Right atrium auricular region (tissue), 2 donors: ENCODE data around the gene CYP4F3. TPM values are rescaled to one million over a fixed set of nuclear protein-coding genes. Genes with fewer than 3 reads are reported as not detected.

Experiments used
- DNase-seq: peaks from one replicate; pipeline ENCODE4 v3.0.0-alpha.2; 2019; ENCODE audit warnings: low spot score
- H3K27ac ChIP-seq, 2 donors: fragments of 200-600 bp; sonication (generic); 1 replicate in 1 of 2; 2 replicates in 1 of 2; pipeline ENCODE4 v1.5.1; 2016 to 2019
- H3K27me3 ChIP-seq, 2 donors: fragments of 200-600 bp; sonication (generic); one replicate each; pipeline versions ENCODE4 v1.5.1 to v1.6.0; 2017 to 2019
- H3K36me3 ChIP-seq: fragments of 200-600 bp; sonication (generic); one replicate; pipeline ENCODE4 v1.5.1; 2016
- H3K4me1 ChIP-seq, 2 donors: fragments of 200-600 bp; sonication (generic); one replicate each; pipeline versions ENCODE4 v1.5.1 to v1.6.0; 2017 to 2019
- H3K4me3 ChIP-seq, 2 donors: fragments of 200-600 bp; sonication (generic); 1 replicate in 1 of 2; 2 replicates in 1 of 2; pipeline ENCODE4 v1.5.1; 2017 to 2019; ENCODE audit warnings: mild to moderate bottlenecking in 1 of 2, moderate library complexity in 1 of 2
- H3K9me3 ChIP-seq, 2 donors: fragments of 200-600 bp; sonication (generic); one replicate each; pipeline ENCODE4 v1.5.1; 2019
- total RNA-seq, 2 donors: library from RNA; depleted of rRNA; stranded (reverse); fragments of >200 nt; gene quantifications; one replicate each; pipeline ENCODE4 v1.1.0, GENCODE V29; 2016
- TF ChIP-seq, protein P1 (sequence below), 2 donors: fragments of 200-600 bp; sonication (generic); IDR thresholded peaks; one replicate each; pipeline ENCODE4 v1.5.1; 2019; ENCODE audit warnings: antibody characterized with exemption in 2 of 2

CYP4F3 gene
- total RNA-seq, 2 donors from 2014 or later, result 0.15 TPM; not detected in 1

GRCh38 chr19:15628236-15629002 is 12.3 kb upstream of the CYP4F3 start:
- TF ChIP-seq, protein P1, sequence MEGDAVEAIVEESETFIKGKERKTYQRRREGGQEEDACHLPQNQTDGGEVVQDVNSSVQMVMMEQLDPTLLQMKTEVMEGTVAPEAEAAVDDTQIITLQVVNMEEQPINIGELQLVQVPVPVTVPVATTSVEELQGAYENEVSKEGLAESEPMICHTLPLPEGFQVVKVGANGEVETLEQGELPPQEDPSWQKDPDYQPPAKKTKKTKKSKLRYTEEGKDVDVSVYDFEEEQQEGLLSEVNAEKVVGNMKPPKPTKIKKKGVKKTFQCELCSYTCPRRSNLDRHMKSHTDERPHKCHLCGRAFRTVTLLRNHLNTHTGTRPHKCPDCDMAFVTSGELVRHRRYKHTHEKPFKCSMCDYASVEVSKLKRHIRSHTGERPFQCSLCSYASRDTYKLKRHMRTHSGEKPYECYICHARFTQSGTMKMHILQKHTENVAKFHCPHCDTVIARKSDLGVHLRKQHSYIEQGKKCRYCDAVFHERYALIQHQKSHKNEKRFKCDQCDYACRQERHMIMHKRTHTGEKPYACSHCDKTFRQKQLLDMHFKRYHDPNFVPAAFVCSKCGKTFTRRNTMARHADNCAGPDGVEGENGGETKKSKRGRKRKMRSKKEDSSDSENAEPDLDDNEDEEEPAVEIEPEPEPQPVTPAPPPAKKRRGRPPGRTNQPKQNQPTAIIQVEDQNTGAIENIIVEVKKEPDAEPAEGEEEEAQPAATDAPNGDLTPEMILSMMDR (IDR thresholded peaks at IDR 0.05), result no peak
- Histone ChIP-seq H3K36me3 (no peaks in the 10 kb centered on the region), H3K4me1 (no peaks in the 10 kb centered on the region), H3K9me3 (no peaks in the 10 kb centered on the region), H3K4me3 (no peak overlapping the region), H3K27me3 (no peaks in the 10 kb centered on the region), H3K27ac (no peak overlapping the region)
- no peak for DNase-seq

GRCh38 chr19:15629003-15629880 is 11.5 kb upstream of the CYP4F3 start:
- Histone ChIP-seq H3K9me3 (no peaks in the 10 kb centered on the region), H3K27ac (no peak overlapping the region), H3K27me3 (no peaks in the 10 kb centered on the region), H3K4me1 (no peaks in the 10 kb centered on the region), H3K36me3 (no peaks in the 10 kb centered on the region), H3K4me3 (no peak overlapping the region)
- peak; percentile 75 for DNase-seq
- TF ChIP-seq, protein P1 (IDR thresholded peaks at IDR 0.05), result peak; percentile 95

DNA sequence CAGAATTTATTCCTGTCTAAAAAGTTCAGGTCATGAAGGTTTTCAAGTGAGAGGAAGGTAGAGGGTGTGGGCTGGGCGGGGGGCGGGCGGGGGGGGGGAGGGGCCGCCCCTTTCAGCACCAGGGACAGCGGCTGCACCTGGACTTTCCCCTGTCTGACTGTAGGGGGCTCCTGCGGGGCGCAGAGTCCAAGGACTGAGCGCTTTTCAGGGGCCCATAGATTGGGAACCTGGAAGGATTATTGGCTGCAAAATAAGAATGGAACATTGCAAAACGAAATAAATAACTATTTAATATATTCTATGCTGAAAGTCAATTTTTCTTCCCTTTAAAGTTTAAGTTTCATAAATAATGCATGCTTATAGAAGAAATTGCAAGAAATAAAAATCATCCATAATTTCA is 8.9 kb upstream of the CYP4F3 start:
- Histone ChIP-seq H3K27ac (no peak overlapping the region), H3K4me3 (no peak overlapping the region), H3K9me3 (peaks cover 0 to 4% of the 10 kb centered on the region in 2 donors), H3K4me1 (no peaks in the 10 kb centered on the region), H3K27me3 (no peaks in the 10 kb centered on the region), H3K36me3 (no peaks in the 10 kb centered on the region)
- TF ChIP-seq, protein P1 (IDR thresholded peaks at IDR 0.05), result peak in 1 of 2 donors; percentile 49
- DNase-seq, result no peak

- Histone ChIP-seq H3K27me3 (no peaks in the 10 kb centered on the region), H3K9me3 (peaks cover 0 to 4% of the 10 kb centered on the region in 2 donors), H3K27ac (no peak overlapping the region), H3K4me3 (no peak overlapping the region), H3K36me3 (no peaks in the 10 kb centered on the region), H3K4me1 (no peaks in the 10 kb centered on the region)
- TF ChIP-seq, protein P1 (IDR thresholded peaks at IDR 0.05), result no peak
- no peak for DNase-seq
These were observed 7.4 kb upstream of the CYP4F3 start for GRCh38 chr19:15633082-15633835.

- TF ChIP-seq, protein P1 (IDR thresholded peaks at IDR 0.05), result no peak
- Histone ChIP-seq H3K4me3 (no peak overlapping the region), H3K36me3 (no peaks in the 10 kb centered on the region), H3K4me1 (no peaks in the 10 kb centered on the region), H3K27me3 (no peaks in the 10 kb centered on the region), H3K27ac (no peak overlapping the region), H3K9me3 (peaks cover 0 to 4% of the 10 kb centered on the region in 2 donors)
- no peak for DNase-seq
These were observed 6.6 kb upstream of the CYP4F3 start for GRCh38 chr19:15634105-15634504.
